ENCODE measurements around the gene CFAP90.
A peak's percentile ranks its signal among the peaks of the same experiment; 100 is the strongest.

CFAP90 gene

DNA sequence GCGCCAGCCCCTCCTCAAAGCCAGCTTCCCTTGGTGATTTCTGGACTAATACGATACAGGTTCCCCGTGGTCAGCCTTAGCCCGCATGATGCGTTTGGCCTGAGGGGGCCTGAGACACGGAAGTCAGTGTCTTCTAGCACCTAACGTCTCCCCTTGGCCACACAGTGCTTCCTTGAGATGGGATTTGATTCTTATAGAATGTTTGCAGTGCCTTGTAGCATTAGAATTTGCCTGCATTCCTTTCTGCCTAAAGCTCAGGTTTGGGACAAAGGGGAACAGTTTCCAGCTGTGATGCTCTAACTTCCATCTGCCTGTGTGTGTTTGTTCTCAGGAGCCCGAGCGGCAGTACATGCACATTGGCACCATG lies 34.4 kb downstream of the CFAP90 start:
- no peak for DNase-seq

GRCh38 chr5:7815892-7816534 lies 34.9 kb downstream of the CFAP90 start:
- DNase-seq = peak; percentile 53

GRCh38 chr5:7814816-7815215 lies 36.1 kb downstream of the CFAP90 start:
- DNase-seq = no peak

- DNase-seq = no peak
Observed at GRCh38 chr5:7813576-7813975, 37.4 kb downstream of the CFAP90 start.

DNA sequence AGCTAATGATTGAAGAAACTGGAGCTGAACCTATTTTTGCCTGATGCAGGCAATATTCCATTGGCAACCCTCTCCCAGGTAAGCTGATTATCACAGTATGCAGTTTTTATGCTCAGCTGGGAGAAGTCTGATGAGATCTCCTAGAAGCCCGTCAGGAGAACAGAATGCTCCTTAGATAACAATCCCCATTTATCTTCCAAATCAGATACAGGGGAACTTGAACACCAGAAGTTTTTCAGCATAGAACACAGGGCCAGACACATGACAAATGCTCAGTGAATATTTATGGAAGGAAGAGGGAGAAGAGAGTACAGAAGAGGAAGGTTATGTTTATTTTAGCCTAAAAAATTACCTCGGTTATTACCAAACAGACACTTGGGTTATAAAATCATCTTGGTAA lies 37.9 kb downstream of the CFAP90 start:
- no peak for DNase-seq

GRCh38 chr5:7811715-7812114 lies 39.2 kb downstream of the CFAP90 start:
- no peak for DNase-seq

- no peak for DNase-seq
Observed at GRCh38 chr5:7808998-7809397, 41.9 kb downstream of the CFAP90 start.

- DNase-seq = no peak
Observed at GRCh38 chr5:7805379-7805778, 45.6 kb downstream of the CFAP90 start.

- no peak for DNase-seq
Observed at GRCh38 chr5:7803937-7804336, 47.0 kb downstream of the CFAP90 start.

DNA sequence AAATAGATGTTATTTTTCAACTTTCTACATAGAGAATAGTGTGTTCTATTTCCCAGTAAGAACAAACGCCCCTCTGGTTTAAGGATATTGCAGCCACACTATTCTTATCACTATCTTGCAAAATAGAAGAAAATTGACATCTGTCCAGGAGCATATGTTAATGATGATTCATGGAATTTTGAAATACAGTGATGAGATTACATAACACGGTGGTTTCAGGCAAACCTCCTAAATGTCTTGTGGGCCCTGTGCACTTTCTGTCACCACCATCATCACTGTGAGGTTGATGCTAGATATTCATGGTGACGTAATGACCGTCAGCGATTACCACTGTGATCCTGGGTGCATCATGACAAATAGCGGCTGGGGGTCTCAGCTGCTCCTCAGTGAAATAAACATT lies 48.1 kb downstream of the CFAP90 start:
- DNase-seq = peak; percentile 2

- DNase-seq = no peak
Observed at GRCh38 chr5:7801891-7802614, 48.9 kb downstream of the CFAP90 start.

GRCh38 chr5:7795306-7795705 lies 55.6 kb downstream of the CFAP90 start:
- no peak for DNase-seq

DNA sequence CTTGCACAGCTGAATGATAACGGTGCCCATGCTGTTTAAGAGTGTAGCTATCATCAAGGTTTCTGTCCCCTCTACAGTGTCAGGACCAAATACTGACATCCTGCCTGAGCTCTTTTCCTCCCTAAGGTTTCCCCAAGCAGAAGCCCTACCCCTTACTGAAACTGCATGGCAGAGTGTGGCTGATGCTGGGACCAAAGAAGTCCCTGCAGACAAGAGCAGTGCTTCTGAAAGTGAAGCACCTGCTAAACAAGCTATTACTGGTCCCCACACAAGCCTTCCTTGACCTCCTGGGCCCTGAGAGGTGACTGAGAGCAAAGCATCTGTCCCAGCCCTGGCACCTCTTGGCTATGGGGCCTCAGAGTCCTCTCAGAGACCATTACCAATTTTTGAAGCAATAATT lies 56.1 kb downstream of the CFAP90 start:
- no peak for DNase-seq

DNA sequence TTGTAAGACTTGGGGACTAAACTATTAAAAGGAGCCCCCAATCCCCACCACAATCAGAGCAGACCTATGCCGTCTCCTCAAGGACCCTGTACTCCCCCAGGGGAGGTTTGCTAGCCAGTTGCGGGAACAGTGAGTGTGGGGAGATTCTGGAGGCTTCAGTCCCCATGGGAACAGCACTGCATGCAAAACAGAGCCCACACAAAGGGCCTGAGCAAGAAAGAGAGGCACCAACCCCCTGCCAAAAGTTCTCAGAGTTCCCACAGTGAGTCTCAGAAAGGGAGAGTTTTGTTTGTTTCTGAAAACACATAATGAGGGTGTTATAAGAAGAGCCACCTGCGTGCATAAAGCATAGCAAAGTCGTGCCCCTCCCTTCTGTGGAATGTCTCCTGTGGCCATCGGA lies 56.6 kb downstream of the CFAP90 start:
- DNase-seq = no peak

DNA sequence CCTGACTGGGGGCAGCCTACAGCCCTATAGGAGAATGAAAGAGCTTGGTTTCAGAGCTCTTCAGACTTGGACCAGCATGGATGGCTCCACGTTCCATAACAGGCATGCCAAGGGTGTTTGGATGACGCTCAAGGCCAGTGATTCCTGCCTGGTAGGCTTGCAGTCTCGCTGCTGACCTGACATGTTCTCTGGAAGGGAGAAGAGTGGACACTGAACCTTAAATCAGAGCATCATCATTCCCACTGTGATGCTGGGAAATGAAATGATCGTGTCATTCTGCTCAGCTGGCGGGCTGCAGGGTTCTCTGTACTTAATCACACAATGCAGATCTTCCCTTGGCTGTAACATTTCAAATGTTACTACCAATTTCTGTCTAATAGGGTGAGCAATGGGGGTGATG lies 57.0 kb downstream of the CFAP90 start:
- no peak for DNase-seq

DNA sequence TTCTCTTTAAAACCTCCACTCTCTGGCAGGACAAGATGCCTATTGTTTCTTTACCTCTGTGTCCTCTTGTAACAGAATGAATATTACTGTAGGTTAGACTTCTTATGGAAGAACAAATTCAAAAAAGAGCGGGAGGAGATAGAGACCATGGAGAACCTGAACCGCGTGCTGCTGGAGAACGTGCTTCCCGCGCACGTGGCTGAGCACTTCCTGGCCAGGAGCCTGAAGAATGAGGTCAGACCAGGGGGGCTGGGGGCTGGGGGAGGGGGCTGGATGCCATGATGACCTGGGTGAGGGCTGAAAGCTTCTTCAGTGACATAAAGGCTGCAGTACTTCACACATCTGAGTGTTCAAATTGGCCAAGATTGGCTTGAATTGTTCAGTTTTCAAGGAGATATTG lies 61.4 kb downstream of the CFAP90 start:
- DNase-seq = no peak

- DNase-seq = no peak
Observed at GRCh38 chr5:7787770-7788169, 63.2 kb downstream of the CFAP90 start.

DNA sequence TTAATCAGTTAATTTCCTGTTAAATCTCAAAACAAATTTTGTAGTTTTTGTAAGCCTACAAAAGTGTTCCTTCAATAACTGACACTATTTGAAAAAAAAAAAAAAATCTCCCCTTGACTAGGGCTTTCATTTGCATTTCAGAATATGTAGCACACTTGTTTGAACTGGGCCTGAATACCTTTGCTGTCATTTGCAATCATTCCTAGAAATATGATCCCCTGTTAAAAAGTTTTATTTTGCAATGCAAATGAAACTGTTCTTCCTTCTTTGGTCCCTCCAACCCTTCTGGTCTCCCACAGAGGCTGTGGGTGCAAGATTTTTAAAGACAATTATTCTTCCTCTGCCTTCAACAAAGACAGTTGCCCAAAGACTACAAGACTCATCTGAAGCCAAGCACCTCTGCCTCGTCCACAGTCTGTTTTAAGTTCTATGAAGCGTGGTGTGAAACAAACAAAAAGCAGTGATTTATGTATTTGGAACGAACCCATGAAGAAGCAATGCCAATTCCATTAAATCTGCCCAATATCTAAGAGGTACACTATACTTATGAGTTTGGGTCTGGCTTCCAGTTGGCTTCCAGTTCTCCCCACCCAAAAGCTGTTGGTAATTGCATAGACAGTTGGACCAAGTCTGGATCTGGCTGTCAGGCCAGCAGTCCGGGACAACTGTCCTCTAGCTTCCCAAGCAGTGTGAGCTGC lies 66.1 kb downstream of the CFAP90 start:
- no peak for DNase-seq

DNA sequence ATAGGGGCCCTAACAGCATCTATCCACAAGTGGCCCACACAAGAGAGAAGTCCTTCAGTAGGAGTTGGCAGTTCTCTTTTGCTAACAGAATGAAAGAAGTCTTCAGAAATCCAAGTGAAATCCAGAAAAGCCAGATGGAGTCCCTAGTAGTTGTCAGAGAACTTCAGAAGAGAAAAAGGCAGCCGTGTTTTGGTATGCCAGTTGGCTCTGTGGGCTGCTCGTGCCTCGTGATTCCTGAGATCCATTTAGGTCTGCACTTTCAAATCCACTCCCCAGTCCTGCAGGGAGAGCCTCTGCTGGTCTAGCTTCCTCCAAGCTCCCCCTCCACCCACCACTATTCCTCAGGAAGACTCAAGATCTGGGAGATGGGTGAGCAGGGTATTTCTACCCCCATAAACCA lies 69.0 kb downstream of the CFAP90 start:
- DNase-seq = no peak
